SK-N-SH treated with all-trans-retinoic acid at 6 μM for 48 hours (cell line): Measurements from ENCODE around the gene COPS7A.
A peak's percentile ranks its signal among the peaks of the same experiment; 100 is the strongest.

Experiments
- ATAC-seq: fragments of 200-7000 bp; cut with Tn5 transposase; 3 replicates; pipeline ENCODE4 v1.9.1; 2020; ENCODE audit warnings: mild to moderate bottlenecking, moderate library complexity
- ARNTL ChIP-seq: fragments of 450-650 bp; formaldehyde crosslinking; IDR thresholded peaks from 2 replicates; pipeline ENCODE4 v1.5.0; 2020; ENCODE audit warnings: low read depth, mild to moderate bottlenecking, moderate library complexity, borderline replicate concordance
- BACH2 ChIP-seq: fragments of 250-450 bp; sonication (Bioruptor Pico); IDR thresholded peaks from 2 replicates; pipeline ENCODE4 v1.9.0; 2021; ENCODE audit warnings: mild to moderate bottlenecking, borderline replicate concordance
- CREB5 ChIP-seq: fragments of 250-450 bp; sonication (Bioruptor Pico); IDR thresholded peaks from 2 replicates; pipeline ENCODE4 v1.5.1; 2020; ENCODE audit warnings: low read depth, mild to moderate bottlenecking, moderate library complexity
- CSDC2 ChIP-seq: fragments of 250-450 bp; sonication (Bioruptor Pico); IDR thresholded peaks from 2 replicates; pipeline ENCODE4 v1.5.0; 2020; ENCODE audit warnings: mild to moderate bottlenecking, moderate library complexity
- CSRNP3 ChIP-seq: fragments of 250-450 bp; sonication (Bioruptor Pico); IDR thresholded peaks from 2 replicates; pipeline ENCODE4 v1.5.1; 2021; ENCODE audit warnings: mild to moderate bottlenecking, moderate library complexity
- ESRRG ChIP-seq: fragments of 250-450 bp; sonication (Bioruptor Pico); IDR thresholded peaks from 2 replicates; pipeline ENCODE4 v1.6.1; 2021; ENCODE audit warnings: mild to moderate bottlenecking
- GLIS3 ChIP-seq: fragments of 250-450 bp; sonication (Bioruptor Pico); IDR thresholded peaks from 2 replicates; pipeline ENCODE4 v1.5.0; 2020; ENCODE audit warnings: mild to moderate bottlenecking, moderate library complexity
- ISL1 ChIP-seq: fragments of 250-450 bp; sonication (Bioruptor Pico); IDR thresholded peaks from 2 replicates; pipeline ENCODE4 v2.1.2; 2022; ENCODE audit warnings: mild to moderate bottlenecking, moderate library complexity
- OSR1 ChIP-seq: fragments of 250-450 bp; sonication (Bioruptor Pico); IDR thresholded peaks from 2 replicates; pipeline ENCODE4 v1.8.0; 2022; ENCODE audit warnings: moderate library complexity, mild to moderate bottlenecking, inconsistent platforms
- PATZ1 ChIP-seq: fragments of 250-450 bp; sonication (Bioruptor Pico); IDR thresholded peaks from 2 replicates; pipeline ENCODE4 v1.8.0; 2020; ENCODE audit warnings: mild to moderate bottlenecking, moderate library complexity, borderline replicate concordance
- POU6F1 ChIP-seq: fragments of 250-450 bp; sonication (Bioruptor Pico); IDR thresholded peaks from 2 replicates; pipeline ENCODE4 v1.8.0; 2021; ENCODE audit warnings: low read depth, mild to moderate bottlenecking, moderate library complexity, borderline replicate concordance
- PPARA ChIP-seq: fragments of 250-450 bp; sonication (Bioruptor Pico); IDR thresholded peaks from 2 replicates; pipeline ENCODE4 v1.5.0; 2020; ENCODE audit warnings: mild to moderate bottlenecking, borderline replicate concordance
- RARB ChIP-seq: fragments of 250-450 bp; sonication (Bioruptor Pico); IDR thresholded peaks from 2 replicates; pipeline ENCODE4 v1.8.0; 2021; ENCODE audit warnings: mild to moderate bottlenecking, moderate library complexity
- SNAI2 ChIP-seq: fragments of 250-450 bp; sonication (Bioruptor Pico); IDR thresholded peaks from 2 replicates; pipeline ENCODE4 v1.5.0; 2020; ENCODE audit warnings: mild to moderate bottlenecking, moderate library complexity
- TCF4 ChIP-seq: fragments of 250-450 bp; sonication (Bioruptor Pico); IDR thresholded peaks from 2 replicates; pipeline ENCODE4 v1.8.0; 2021; ENCODE audit warnings: mild to moderate bottlenecking, moderate library complexity, borderline replicate concordance
- TOX ChIP-seq: fragments of 250-450 bp; sonication (Bioruptor Pico); IDR thresholded peaks from 2 replicates; pipeline ENCODE4 v1.8.0; 2021; ENCODE audit warnings: mild to moderate bottlenecking, moderate library complexity, borderline replicate concordance
- TSHZ2 ChIP-seq: fragments of 250-450 bp; sonication (Bioruptor Pico); IDR thresholded peaks from 2 replicates; pipeline ENCODE4 v1.5.0; 2020; ENCODE audit warnings: mild to moderate bottlenecking, moderate library complexity
- ZC3H10 ChIP-seq: fragments of 250-450 bp; sonication (Bioruptor Pico); IDR thresholded peaks from 2 replicates; pipeline ENCODE4 v1.5.1; 2021; ENCODE audit warnings: mild to moderate bottlenecking, moderate library complexity
- ZFP3 ChIP-seq: fragments of 250-450 bp; sonication (Bioruptor Pico); IDR thresholded peaks from 2 replicates; pipeline ENCODE4 v1.5.0; 2020; ENCODE audit warnings: mild to moderate bottlenecking, moderate library complexity
- ZFP30 ChIP-seq: fragments of 450-650 bp; formaldehyde crosslinking; IDR thresholded peaks from 2 replicates; pipeline ENCODE4 v1.5.0; 2022; ENCODE audit warnings: mild to moderate bottlenecking, moderate library complexity
- ZNF565 ChIP-seq: fragments of 450-650 bp; formaldehyde crosslinking; conservative IDR thresholded peaks from 2 replicates; pipeline ENCODE4 v1.5.0; 2020; ENCODE audit warnings: low read depth, mild to moderate bottlenecking, moderate library complexity
- ZNF70 ChIP-seq: fragments of 450-650 bp; formaldehyde crosslinking; IDR thresholded peaks from 2 replicates; pipeline ENCODE4 v1.5.0; 2020; ENCODE audit warnings: mild to moderate bottlenecking, moderate library complexity
- ZNF8 ChIP-seq: fragments of 450-650 bp; formaldehyde crosslinking; IDR thresholded peaks from 2 replicates; pipeline ENCODE4 v1.5.0; 2020; ENCODE audit warnings: mild to moderate bottlenecking, moderate library complexity

COPS7A gene

GRCh38 chr12:6767353-6768319, 43.8 kb downstream of the COPS7A start:
- peak; percentile 2; the same call in 1 of the 3 replicates for ATAC-seq
- TF ChIP-seq ZNF8 (CRISPR knock-in tag) (no peak), CSRNP3 (no peak), ZC3H10 (CRISPR knock-in tag) (no peak), TCF4 (CRISPR knock-in tag) (no peak), PPARA (CRISPR knock-in tag) (no peak), ZFP3 (CRISPR knock-in tag) (no peak), RARB (CRISPR knock-in tag) (no peak), CSDC2 (CRISPR knock-in tag) (no peak), BACH2 (CRISPR knock-in tag) (no peak), ESRRG (CRISPR knock-in tag) (no peak), ARNTL (CRISPR knock-in tag) (no peak), ZNF70 (CRISPR knock-in tag) (no peak), SNAI2 (CRISPR knock-in tag) (no peak), ZNF565 (CRISPR knock-in tag) (no peak), POU6F1 (CRISPR knock-in tag) (no peak), OSR1 (CRISPR knock-in tag) (no peak), GLIS3 (CRISPR knock-in tag) (no peak), ZFP30 (CRISPR knock-in tag) (no peak), CREB5 (CRISPR knock-in tag) (no peak), PATZ1 (CRISPR knock-in tag) (no peak)

- TF ChIP-seq GLIS3 (CRISPR knock-in tag) = no peak
- no peak for TF ChIP-seq CSDC2 (CRISPR knock-in tag)
- no peak for TF ChIP-seq ZNF70 (CRISPR knock-in tag)
- TF ChIP-seq TCF4 (CRISPR knock-in tag) = no peak
- no peak for TF ChIP-seq ESRRG (CRISPR knock-in tag)
- no peak for TF ChIP-seq PATZ1 (CRISPR knock-in tag)
- no peak for TF ChIP-seq ARNTL (CRISPR knock-in tag)
- TF ChIP-seq TOX (CRISPR knock-in tag) = no peak
- no peak for TF ChIP-seq CSRNP3
- no peak for TF ChIP-seq SNAI2 (CRISPR knock-in tag)
- TF ChIP-seq OSR1 (CRISPR knock-in tag) = no peak
- no peak for TF ChIP-seq ISL1
- TF ChIP-seq ZNF565 (CRISPR knock-in tag) = no peak
- no peak for TF ChIP-seq TSHZ2 (CRISPR knock-in tag)
- TF ChIP-seq ZC3H10 (CRISPR knock-in tag) = no peak
- no peak for TF ChIP-seq BACH2 (CRISPR knock-in tag)
- no peak for TF ChIP-seq PPARA (CRISPR knock-in tag)
- ATAC-seq = no peak
Observed at GRCh38 chr12:6768437-6768914, 44.6 kb downstream of the COPS7A start.
